Left colon (tissue), 2 donors: Measurements from ENCODE around the gene KRTAP11-1. TPM values are rescaled to one million over a fixed set of nuclear protein-coding genes. Genes with fewer than 3 reads are reported as not detected.

Experiments used
- ATAC-seq: fragments of 200-7000 bp; cut with Tn5 transposase; one replicate; pipeline ENCODE4 v1.9.1; 2020; ENCODE audit warnings: mild to moderate bottlenecking, moderate library complexity
- DNase-seq, 2 donors: peaks; one replicate each; pipeline ENCODE4 v3.0.0-alpha.2; 2020
- intact Hi-C, 2 donors: fragments of 100-400 bp; cut with DNase I in 1 of 2; cut with micrococcal nuclease in 1 of 2; formaldehyde crosslinking; loops; one replicate each; pipeline versions ENCODE4 v1.11.2 to v1.14.0; 2022; cut with DNase I, micrococcal nuclease
- long read RNA-seq: library from polyadenylated mRNA; unstranded; transcript quantifications from one replicate; pipeline ENCODE4 v2.0.0, GENCODE V29; 2021
- total RNA-seq, 2 donors: library from RNA; stranded (reverse); fragmentation: NEBNext Ultra II Directional; extraction: Animal tissue kit (Norgen Biotek cat#: 25700); gene quantifications; one replicate each; pipeline ENCODE4 v1.2.1, GENCODE V29; 2021
- donor health status: DM: no; HTN: no; CAD: no.
- donor health status: DM: yes; HTN: yes; CAD: no.

The KRTAP11-1 gene, protein sequence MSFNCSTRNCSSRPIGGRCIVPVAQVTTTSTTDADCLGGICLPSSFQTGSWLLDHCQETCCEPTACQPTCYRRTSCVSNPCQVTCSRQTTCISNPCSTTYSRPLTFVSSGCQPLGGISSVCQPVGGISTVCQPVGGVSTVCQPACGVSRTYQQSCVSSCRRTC
- total RNA-seq, result not detected
- long read RNA-seq, result 0 reads

DNA sequence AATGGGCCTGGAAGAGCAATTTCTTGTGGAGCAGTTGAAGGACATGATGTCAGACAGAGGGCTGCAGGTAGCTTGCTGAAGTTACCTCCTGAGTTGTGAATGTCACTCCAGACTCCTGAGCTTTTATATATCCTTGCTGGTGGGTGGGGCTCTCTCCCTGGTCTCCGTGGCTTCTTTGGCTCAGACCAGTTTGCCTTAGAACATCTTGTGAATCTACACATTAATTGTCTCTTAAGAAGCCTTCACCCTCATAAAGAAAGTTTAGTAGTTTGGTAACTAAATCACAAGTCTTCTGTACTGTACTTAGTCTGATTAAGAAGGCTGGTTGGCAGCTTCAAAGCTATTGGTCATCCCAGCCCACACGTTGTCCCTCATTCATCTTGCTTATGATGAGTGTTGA is at the start of gene KRTAP11-1:
Gene KRTAP11-1, minus strand, starts transcription at position 101 of the 400 bp plus-strand sequence. Its CDS starts 56 bp downstream, at position 45.
- DNase-seq (no peak), ATAC-seq (no peak)
- intact Hi-C loops, result no loop called here

DNA sequence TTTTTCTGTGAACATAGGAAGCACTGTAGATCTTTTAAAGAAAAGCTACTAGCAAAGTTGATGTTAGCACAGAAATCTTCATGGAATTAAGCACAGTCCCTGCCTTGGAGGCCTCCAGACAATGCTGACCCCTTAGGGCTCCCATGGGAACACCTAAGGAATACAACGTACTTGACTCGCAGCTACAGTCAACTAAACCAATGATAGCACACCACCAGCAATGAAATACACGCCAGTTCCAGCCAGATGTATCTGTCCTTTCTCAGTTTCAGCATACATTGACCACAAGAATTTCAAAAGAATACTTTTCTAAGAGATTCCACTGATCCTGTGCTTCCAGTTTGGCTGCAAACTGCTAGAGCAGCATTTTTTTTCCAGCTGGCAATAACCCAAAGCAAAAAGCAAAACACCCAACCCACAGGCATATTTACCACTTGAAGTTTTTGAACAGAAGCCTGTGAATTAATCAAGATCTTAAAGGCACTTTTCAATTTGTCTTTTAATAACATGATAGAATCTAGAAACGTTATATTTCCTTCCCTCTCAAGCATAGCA is 42.8 kb upstream of the KRTAP11-1 start:
- intact Hi-C loops, result no loop called here
- ATAC-seq (no peak), DNase-seq (no peak)

DNA sequence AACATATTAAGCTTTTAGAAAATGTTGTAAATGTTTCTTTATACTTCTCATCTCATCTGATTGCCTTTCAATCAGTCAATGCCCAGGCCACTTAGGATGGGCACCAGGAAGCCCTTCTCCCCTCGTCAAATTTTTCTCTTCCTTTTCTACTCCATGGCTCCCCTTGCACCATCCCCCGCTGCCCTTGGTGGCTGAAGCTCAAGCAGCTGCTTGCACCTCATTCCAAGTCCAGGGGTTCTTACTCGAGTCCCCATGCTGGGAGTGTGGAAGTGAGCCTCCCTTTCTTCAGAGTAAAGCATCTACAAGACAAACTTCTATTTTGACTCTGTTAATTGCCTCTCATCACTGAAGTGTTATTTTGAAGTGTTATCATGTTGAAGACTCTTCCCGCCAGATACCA is 39.7 kb upstream of the KRTAP11-1 start:
- no peak for DNase-seq
- no peak for ATAC-seq
- intact Hi-C loops, result no loop called here

DNA sequence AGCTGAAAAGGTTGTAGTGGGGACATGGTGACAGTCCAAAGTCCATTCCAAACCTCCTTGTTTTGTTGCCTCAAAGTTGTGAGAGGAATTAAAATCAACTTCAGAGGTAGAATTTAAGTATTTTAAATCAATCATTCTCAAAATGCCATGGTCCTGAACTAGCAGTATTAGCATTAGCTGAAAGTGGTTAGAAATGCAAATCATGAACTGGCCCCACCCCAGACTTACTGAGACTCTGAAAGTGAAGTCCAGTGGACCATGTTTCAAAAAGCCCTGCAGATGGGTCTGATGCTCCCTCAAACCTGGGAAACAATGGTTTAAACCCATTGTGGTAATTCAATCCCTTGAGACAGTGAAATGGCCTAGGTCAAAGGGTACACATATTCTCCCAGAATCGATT is 36.2 kb upstream of the KRTAP11-1 start:
- ATAC-seq (no peak), DNase-seq (no peak)
- intact Hi-C loops, result no loop called here

DNA sequence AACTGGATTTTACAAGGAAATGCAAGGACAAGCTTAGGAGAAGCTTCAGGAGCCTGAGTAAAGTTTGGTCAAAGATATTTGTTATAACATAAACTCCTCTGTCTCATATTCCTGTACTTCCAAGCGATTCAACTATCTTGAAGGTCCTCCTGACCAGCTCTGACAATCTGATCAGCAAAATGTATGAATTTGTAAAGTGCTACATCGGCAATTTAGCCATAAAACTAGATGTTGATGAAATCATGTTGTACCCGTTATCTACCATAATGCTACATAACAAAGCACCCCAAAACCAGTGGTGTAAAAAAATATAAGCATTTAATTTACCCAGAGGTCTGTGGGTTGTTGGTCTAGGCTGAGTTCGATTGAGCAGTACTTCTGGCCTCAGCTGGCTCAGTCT is 19.5 kb upstream of the KRTAP11-1 start:
- ATAC-seq (no peak), DNase-seq (no peak)
- intact Hi-C loops, result no loop called here

DNA sequence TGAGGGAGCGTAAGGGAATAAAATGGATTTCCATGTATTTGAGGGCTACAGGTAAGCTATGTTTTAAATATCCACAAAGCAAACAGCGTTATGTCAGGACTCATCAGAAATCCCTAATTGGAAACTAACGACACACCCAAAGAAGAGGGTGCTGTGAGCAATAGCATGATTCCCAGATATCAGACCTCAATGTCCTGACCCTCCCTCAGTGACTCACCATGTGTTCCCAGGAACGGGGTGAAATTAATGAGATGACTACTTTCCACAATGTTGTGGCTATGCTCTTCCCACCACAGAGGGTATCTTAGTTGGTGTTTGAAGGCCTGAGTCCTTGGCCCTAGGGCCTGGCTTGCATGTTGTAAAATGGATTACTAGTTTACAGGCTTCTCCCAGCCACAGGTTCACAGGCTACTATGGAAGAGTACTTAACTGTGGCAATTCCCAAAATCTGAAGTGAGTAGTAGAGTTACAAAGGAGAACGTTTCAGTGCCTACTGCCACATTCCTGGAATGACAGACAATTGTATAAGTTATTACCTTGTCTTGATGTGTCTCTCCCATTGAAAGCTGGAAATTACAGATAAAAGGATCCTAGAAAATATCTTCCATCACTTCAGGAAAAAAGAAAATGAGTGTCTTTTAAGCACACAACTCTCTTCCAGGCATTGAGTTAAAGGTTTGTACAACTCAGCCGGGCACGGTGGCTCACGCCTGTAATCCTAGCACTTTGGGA is 1.7 kb upstream of the KRTAP11-1 start:
- DNase-seq, result no peak
- no peak for ATAC-seq
- intact Hi-C loops, result no loop called here

DNA sequence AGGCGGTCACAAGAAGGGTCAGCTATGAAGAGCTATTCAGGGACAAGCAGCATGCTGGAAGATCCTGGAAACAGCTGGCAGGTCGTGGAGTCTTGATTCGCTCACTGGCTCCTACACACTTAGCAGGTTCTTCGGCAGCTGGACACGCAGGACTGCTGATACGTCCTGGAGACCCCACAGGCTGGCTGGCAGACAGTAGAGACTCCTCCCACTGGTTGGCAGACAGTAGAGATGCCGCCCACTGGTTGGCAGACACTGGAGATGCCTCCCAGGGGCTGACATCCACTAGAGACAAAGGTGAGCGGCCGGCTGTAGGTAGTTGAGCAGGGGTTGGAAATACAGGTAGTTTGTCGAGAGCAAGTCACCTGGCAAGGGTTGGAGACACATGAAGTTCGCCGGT is 466 bp downstream of the KRTAP11-1 start:
- ATAC-seq (no peak), DNase-seq (no peak)
- intact Hi-C loops, result no loop called here

DNA sequence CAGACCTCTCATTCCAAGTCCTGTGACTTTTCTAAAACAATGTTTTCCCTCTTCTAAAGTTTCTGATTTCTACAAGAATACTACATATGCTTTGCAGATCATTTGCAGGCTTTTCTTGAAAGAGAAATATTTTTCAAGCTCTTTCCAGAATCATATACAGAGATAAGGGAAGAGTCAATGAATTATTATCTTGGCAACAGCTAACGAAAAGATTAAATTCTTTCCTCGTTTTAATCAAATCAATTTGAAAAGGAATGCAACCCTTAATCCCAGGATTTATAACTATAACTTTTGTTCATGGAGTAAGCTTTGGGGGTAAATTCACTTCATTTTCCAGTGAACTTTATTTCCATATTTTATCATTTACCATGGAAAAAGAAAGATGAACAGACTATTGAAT is 6.9 kb downstream of the KRTAP11-1 start:
- ATAC-seq (no peak), DNase-seq (no peak)
- intact Hi-C loops, result no loop called here

DNA sequence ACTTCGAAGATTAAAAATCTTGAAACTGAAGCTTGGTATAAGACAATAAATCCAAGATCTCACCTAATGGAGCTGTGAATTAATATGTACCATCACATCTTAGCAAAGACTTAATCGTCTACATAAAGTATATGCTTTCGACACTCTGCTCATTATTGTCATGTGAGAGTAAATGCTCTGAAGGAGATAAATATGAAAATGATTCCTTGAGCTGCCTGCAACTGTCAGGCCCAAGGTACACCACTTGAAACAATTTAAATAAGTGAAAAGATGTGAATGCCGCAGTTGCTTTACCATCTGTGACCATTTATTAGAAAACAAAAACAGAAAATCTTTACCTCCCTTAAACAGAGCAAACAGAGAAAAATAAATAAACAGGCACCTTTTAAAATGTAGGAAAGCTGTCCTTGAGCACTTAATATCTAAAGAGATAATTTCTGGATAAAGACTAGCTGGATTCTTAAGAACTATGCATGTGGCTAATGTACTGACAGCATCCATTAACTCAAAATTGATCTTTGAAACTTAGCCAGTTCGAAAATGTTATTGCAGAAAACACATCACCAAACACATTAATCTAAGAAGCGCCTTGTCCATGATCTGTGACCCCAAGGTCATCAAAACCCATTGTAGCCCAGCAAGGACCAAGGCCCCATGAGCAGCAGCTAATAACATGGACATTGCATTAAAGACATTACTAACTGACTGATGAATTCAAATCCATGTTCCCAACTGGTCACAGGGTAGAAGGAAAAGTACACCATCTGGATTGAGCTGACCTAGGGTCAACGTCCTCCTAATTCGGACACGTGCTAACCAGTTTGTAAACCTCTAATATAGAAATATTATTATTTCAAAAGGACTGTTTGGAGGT is 33.5 kb downstream of the KRTAP11-1 start:
- intact Hi-C loops, result no loop called here
- DNase-seq (no peak), ATAC-seq (no peak)

DNA sequence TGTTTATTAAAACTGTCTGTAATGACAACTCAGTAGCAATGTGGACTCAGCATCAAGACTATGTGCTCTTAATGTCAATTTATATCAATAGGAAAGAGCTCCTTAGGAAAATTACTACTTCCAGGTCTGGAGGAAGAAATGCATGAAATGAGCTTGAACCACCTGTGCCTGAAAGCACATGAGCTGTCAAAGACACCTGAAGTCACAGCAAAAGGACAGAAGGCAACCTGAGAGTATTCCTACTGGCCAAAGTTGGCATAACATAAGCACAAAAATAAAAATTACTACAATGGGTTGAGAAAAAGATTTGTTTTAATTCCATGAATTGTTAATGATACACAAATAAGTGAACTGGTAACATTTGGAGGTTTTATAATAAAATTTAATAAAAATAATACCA is 38.4 kb downstream of the KRTAP11-1 start:
- ATAC-seq (no peak), DNase-seq (no peak)
- intact Hi-C loops, result no loop called here

DNA sequence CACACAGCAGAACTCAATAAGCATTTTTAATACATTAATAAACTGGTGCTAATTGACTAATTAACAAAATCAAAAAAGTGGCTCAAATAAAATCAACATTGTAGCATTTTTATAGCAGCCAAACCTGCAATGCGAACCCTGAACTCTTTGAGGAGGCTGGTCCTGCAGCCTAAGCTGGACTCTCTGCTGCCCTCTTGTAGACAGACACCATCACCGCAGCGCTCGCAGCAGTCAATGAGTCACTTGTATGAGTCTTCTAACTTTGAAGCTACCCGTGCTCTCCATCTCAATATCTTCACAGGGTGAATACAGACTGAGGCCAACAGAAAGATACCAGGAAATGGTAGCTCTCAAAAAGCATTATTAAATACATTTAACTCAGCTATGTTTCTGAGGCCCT is 42.1 kb downstream of the KRTAP11-1 start:
- intact Hi-C loops, result no loop called here
- DNase-seq, result no peak
- no peak for ATAC-seq

DNA sequence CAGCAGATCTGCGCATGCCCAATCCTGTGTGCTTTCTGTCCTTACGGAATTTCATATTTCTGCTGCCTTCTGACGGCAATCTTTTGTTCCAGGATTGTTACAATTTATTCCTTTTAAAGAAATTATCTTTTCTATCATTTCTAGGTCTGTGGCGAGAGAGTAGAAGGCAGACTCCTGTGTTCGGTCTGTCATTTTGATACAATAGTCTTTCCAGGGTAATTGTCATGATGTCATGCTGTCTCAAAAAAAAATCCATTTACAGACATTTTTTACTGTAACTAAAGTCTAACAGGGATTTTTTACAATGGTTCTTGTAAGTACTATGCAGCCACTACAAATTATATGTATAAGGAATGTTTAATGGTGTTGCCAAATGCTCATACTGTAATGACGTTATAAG is 42.8 kb downstream of the KRTAP11-1 start:
- DNase-seq, result no peak
- ATAC-seq, result no peak
- intact Hi-C loops, result no loop called here

DNA sequence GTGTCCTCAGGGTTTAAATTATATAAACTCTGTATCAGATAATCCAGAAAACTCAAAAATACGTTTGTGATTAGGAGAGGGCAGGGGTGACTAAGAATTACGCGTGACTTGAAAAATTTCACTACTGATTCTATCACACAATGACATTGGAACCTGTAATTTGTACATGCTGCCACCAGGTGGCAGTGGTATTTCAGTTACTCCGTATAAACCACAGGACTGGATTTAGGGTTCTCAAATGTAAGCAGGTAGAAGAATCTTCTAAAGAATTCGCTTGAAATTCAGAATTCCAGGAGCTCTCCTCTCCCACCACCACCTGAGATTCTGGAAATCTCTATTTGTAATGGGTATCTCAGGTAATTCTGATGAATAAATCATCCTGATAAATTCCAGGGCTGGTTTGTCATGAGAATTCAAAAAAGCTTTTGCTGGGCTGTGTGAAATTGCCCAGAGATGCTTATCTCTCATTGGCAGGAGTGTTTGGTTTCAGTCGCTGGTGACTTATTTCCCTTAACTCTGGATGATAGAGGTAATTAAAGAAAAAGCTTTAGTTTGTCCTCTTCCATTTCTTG is 50.1 kb downstream of the KRTAP11-1 start:
- DNase-seq, result no peak
- intact Hi-C loops, result no loop called here
- no peak for ATAC-seq

Other genes starting within 250 kb of the KRTAP11-1 start
- gene KRTAP20-2, start 246.4 kb downstream of the KRTAP11-1 start, total RNA-seq, result not detected
- not detected for gene KRTAP20-3, start 238.7 kb downstream of the KRTAP11-1 start, total RNA-seq
- not detected for gene KRTAP21-3, start 162.8 kb downstream of the KRTAP11-1 start, total RNA-seq
- not detected for gene KRTAP21-2, start 134.3 kb downstream of the KRTAP11-1 start, total RNA-seq
- not detected for gene KRTAP21-1, start 126.2 kb downstream of the KRTAP11-1 start, total RNA-seq
- gene KRTAP8-1, start 68.3 kb downstream of the KRTAP11-1 start, total RNA-seq, result not detected
- gene KRTAP7-1, start 51.8 kb downstream of the KRTAP11-1 start, total RNA-seq, result not detected
- gene KRTAP19-8, start 156.9 kb upstream of the KRTAP11-1 start, total RNA-seq, result not detected